ENCODE results near the gene SCN8A.

SCN8A gene

GRCh38 chr12:51672334-51672733, 81.3 kb downstream of the SCN8A start:
- no peak for DNase-seq (ENCODE audit: low read depth)

GRCh38 chr12:51675071-51675803, 84.2 kb downstream of the SCN8A start:
- no peak for DNase-seq (ENCODE audit: low read depth)

- no peak for DNase-seq (ENCODE audit: low read depth)
These were observed 85.8 kb downstream of the SCN8A start for GRCh38 chr12:51676875-51677274.

DNA sequence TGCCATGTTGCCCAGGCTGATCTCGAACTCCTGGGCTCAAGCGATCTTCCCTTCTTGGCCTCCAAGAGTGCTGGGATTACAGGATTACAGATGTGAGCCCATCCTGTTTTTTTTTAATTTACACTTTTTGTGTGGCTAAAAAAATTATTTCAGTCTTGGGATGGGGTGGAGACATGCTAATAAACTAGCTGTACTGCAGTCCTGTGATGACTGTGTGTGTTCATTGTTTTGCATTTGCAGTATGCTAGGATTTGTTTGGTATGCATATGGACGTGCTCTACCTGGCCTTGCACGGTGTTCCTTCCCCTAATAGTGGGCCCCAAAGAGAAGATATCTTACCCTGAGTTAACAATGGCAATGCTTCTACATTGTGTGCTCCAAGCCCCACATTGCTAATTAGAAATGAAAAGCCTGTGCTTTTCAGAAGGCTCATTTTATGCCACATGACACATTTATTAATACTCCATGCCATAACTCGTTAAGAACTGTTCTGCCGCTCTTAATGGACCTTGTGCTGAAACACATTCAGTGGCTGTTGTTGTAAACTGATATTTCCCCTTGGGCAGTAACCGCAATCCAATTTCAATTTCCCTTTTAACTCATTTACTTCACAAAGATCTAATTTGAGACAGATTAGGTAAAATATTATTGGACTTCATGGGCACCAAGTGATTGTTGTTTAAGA, 86.4 kb downstream of the SCN8A start:
- no peak for DNase-seq (ENCODE audit: low read depth)

DNA sequence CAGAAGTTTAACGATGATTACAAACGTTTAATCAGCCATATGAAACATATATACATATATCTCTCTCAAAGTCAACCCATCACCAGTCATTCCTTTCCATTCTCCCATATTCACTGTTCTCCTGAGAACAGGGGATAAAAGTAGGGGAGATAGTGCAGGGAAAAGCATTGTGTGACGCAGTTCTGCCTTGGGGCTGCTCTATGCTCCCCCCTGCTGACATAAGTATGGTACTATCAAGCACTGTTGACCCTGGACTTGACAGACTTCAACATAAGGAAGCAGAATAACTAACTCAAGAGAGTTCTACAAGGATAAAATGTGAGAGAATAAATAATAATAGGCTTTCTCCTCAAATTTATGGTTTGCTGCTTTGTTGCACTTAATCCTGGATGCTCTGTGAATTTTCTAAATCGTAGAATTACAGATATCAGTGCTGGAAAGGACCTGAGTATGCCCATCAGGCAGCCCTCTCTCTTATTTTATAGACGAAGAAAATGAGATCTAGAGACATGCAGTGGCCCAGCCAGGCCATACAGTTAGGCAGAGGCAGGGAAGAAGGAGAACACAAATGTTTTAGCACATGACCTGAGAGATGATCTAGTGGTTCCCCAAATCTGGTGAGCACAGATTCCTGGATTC, 87.2 kb downstream of the SCN8A start:
- DNase-seq (ENCODE audit: low read depth) = no peak

DNA sequence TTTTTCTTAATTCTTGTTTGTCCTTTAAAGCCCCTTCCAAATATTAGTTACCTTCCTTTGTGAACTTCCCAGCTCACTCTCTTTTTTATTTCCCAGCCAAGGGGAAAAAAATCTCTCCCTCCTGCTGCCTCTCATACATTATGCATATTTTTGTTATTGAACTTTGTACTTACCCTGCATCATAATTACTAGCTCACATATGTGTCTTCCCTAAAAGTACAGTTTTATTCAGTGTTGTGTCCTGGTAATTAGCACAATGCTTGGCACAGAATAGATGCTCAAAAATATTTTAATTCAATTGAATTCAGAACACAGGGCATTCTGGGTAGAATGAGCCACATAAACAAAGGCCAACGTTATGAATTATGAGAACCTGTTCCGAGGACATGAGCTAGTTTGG, 91.9 kb downstream of the SCN8A start:
- DNase-seq (ENCODE audit: low read depth) = no peak

GRCh38 chr12:51683763-51684357, 92.8 kb downstream of the SCN8A start:
- DNase-seq (ENCODE audit: low read depth) = no peak

- DNase-seq (ENCODE audit: low read depth) = no peak
These were observed 95.7 kb downstream of the SCN8A start for GRCh38 chr12:51686727-51687126.

DNA sequence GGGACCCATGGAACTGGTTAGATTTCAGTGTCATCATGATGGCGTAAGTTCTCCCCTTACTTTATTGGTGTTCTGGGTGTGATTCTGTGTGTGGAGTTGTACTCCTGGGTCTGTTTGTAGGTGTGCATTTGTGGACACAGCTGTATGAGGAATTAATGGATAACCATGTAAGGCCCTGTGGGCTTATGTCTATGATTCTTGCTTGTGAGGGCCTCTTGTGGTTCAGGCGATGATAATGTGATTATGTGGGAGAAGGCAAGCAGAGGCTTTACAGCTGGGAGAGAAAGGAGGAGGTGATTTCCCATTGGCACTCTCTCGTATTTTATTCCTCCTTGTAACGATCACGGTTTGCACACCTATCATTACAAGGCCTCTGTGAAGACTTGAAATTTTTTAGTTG, 96.1 kb downstream of the SCN8A start:
- DNase-seq (ENCODE audit: low read depth) = no peak

GRCh38 chr12:51687614-51688013, 96.6 kb downstream of the SCN8A start:
- peak; percentile 62 for DNase-seq (ENCODE audit: low read depth)

GRCh38 chr12:51689983-51690382, 99.0 kb downstream of the SCN8A start:
- DNase-seq (ENCODE audit: low read depth) = no peak

GRCh38 chr12:51692016-51692415, 101.0 kb downstream of the SCN8A start:
- no peak for DNase-seq (ENCODE audit: low read depth)

DNA sequence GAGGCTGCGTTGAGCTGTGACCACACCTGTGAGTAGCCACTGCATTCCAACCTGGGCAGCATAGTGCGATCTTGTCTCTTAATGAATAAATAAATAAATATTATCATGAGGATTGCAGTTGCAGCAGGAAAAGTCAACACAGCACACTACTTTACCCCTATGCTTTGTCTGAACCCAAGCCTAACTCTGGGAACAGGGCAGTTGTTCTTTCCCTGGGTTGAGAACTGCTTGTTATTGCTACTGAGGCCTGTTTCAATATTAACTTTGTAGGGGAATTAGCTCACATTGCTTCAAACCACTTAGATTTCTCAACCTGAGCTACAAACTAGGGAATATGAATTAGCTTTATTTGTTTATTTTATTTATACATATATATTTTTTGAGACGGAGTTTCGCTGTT, 102.5 kb downstream of the SCN8A start:
- DNase-seq (ENCODE audit: low read depth) = no peak

DNA sequence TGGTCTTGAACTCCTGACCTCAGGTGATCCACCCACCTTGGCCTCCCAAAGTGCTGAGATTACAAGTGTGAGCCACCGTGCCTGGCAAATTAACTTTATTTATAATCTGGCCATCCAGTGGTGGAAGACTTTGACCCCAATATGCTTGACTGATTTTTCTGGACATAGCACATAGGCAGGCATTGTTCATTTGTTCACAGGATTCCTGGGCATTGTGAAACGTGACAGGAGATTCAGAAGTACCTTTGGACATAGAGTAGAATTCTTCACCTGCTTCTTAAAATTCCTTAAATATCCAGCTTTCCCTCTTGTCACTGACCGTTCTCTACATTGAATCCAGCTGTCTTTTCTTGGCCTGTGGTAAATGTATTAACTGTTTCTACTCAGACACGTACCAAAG, 103.1 kb downstream of the SCN8A start:
- no peak for DNase-seq (ENCODE audit: low read depth)

DNA sequence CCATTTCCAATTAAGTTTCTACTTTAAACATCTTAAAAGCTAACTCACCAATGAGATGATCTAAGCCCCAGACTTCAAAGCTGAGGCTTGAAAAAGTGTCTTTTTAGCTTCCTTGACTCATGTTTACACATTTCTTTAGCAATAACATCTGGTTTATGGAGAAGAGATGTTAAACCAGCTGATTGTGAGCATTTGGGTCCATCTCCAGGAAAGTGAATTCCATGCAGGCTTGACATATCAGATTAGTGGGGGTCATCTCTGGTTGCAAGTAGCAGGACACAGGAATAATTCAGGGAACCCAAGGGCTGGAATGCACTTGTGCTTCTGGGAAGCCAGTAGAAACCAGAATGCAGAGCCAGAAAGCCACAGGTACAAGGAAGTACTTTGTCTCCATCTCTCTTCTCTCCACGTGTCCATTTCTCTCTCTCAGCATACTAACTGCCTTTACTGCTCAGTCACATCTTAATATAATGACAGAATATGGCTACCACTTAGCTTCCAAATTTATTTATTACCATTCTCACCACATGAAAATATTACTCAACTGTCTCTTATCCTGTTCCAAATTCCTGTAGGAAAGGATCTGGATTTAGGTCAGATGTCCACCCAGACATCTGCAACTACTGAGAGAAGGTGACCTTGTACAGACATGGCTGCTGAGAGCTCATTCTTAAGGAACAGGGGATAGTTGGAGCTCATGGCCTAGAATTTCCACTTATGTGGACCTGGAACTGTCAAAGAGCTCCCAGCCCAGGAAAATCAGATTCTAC, 104.4 kb downstream of the SCN8A start:
- DNase-seq (ENCODE audit: low read depth) = peak; percentile 26

GRCh38 chr12:51699219-51699618, 108.2 kb downstream of the SCN8A start:
- DNase-seq (ENCODE audit: low read depth) = no peak

DNA sequence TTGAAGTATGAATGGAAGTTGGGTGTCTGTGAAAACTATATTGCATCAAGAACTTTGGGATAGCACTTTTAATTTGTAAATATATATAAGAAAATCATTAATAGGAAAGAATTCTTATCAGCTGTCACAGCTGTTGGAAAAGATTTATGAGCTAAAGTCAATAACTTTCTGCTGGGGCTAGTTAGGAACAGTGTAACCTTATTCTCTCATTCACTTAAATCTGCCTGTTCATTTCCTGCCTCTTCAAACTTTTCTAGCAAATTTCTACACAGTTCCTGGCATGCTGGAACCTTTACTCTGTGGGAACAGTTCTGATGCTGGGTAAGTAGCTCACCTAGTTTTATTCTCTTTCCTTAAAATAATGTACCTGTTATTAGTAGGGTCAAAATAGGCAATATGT, 109.9 kb downstream of the SCN8A start:
- DNase-seq (ENCODE audit: low read depth) = no peak

- DNase-seq (ENCODE audit: low read depth) = no peak
These were observed 111.6 kb downstream of the SCN8A start for GRCh38 chr12:51702587-51702986.

- DNase-seq (ENCODE audit: low read depth) = no peak
These were observed 114.4 kb downstream of the SCN8A start for GRCh38 chr12:51705450-51705849.

DNA sequence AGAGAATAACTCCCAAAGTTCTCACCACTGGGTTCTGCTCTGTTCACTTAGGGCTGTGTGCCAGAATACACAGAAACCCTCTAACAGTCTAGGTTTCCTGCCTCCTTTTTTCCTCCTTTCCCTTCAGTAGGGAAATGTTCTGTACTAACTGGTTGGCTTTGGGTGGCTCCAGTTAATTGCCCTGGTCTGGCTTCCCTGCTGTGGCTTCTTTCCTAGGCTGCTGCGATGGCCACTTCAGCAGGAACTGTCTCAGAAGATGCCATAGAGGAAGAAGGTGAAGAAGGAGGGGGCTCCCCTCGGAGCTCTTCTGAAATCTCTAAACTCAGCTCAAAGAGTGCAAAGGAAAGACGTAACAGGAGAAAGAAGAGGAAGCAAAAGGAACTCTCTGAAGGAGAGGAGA, 115.2 kb downstream of the SCN8A start:
- no peak for DNase-seq (ENCODE audit: low read depth)

- DNase-seq (ENCODE audit: low read depth) = peak; percentile 54
These were observed 123.6 kb downstream of the SCN8A start for GRCh38 chr12:51714666-51715065.

DNA sequence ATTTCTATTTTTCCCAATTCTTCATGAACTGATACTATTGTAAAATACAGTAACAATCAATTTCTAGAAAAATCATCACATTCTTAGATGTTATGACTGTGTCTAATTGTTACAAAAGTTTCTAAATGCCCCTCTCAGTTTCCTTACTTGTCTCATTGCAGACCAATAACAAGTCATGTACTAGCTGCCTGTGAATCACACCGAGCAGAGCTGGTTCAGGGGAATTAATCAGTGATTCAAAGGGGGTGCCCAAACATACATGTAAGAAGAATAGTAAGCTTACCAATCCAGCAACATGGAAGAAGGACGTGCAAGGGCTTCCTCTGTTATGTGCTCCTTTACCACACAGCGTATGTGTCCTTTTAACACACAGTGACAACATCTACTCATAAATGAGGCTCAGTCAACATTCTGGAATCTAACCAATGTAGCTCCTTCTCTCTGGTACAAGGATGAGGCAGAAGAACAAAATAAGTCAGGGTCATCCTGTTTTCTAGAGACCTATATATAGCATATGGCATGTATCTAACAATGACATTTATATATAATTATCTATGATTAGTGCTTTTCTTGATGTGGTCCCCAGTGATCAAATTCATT, 126.4 kb downstream of the SCN8A start:
- no peak for DNase-seq (ENCODE audit: low read depth)
